Limb (tissue), 2 donors: Measurements from ENCODE around the gene SOX12.
"Not testable (repeated sequence)": the region's sequence is repeated elsewhere in the genome, so short reads cannot be mapped to it uniquely, and the experiment has no call there.

Experiments
- DNase-seq, 2 donors: peaks; one replicate each; pipeline ENCODE4 v3.0.0-alpha.2; 2016; ENCODE audit errors: extremely low spot score in 2 of 2

SOX12 gene

GRCh38 chr20:328975-329695 lies 3.8 kb downstream of the SOX12 start:
- DNase-seq: no peak

- DNase-seq: no peak
Measured at GRCh38 chr20:329851-330232, 4.5 kb downstream of the SOX12 start.

DNA sequence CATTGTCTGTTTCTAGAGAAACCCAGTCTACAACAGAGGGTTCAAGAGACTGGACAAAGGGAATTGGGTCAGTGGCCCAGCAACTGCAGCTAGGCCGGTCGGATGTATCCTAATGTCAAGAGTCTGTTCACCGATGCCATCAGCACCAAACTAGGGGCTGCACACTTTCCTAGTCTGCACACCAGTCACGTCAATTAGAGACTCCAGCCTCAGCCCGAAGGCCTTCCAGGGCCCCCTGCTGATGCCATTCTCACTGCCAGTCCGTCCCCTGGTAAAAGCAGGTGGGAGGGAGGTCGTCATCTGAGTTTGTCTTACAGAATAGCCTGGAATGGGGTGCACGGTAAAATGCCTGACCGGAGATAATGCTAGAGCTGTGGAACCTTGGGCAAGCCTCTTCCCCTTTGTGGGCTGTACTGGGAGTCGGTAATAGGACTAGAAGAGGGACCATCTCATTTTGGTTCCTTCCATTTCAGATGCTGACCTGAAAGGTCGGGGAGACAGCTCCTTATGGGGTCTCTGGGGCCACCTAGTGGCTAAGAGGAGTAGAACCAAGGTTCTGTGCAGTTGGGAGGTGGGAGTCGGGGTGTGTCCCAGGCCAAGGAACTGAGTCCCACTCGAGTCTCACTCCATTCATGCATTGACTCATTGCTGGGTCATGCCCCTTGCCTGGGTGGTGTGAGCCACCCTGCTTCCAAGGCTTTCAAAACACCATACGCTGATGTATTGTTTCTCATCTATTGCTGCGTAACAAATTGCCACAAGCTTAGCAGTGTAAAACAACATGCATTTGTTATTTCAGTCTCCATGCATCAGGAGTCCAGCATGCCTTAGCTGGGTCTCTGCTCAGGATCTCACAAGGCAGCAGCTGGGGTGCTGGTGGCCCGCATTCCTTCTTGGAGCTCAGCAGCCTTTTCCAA lies 5.1 kb downstream of the SOX12 start:
- DNase-seq: peak; percentile 64 to 75

GRCh38 chr20:334578-334977 lies 9.2 kb downstream of the SOX12 start:
- DNase-seq: no peak

GRCh38 chr20:336040-336439 lies 10.7 kb downstream of the SOX12 start:
- DNase-seq: not testable (repeated sequence)

DNA sequence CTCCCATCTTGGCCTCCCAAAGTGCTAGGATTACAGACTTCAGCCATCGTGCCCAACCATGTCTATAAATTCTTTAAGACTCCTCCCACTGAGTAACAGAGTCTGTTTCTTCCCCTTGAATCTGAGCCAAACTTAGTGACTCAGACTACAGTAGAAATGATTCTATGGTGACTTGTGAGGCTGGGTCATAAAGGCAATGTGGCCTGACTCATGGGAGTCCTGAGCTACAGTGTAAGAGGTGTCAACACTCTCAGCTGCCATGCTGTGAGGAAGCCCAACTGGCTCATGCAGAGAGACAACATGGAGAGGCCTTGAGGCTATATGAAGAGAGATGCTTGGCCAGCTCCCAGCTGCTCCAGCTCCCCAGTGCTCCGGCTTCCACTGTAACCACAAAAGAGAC lies 16.3 kb downstream of the SOX12 start:
- DNase-seq: no peak

DNA sequence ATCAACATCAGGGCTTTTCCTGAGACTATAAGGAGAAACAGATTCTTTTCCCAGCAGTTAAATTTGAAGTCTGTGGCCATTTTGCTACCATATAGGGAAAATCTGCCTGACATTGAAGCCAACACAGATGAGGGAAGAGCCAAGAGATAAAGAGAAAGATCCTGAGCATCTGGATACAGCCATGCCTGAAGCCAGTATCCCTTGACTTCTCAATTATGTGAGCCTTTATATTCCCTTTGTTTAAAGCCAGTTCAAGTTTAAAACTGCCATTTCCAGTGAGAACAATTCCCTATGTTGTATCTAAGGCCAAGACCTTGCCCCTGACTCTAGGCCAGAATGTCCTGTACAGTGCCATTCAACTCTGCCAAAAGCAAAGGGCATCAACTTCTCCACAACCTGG lies 17.8 kb downstream of the SOX12 start:
- DNase-seq: no peak

DNA sequence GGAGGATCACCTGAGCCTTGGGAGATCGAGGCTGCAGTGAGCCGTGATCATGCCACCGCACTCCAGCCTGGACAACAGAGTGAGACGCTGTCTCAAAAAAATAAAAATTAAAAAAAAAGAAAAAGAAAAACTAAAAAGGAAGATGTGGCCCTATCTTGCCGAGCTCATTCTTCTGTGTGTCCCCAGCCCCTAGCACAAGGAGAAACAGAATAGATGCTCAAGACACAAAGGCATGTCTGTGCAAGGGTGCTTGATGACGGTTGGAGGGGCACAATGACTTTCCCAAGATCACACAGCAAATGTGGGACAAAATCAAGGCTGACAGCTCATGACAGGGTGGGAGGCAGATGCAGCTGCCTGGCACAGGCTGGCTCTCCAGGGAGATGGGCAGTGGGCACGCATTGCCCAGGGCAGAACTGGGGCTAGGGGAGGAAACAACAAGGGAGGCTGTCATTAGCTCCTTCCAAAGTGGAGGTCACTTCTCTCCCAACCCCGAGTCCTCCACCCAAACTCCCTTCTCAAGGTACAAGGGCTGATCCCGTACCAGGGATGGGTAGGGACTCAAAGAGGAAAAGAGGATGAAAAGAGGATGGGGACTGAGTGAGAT lies 20.8 kb downstream of the SOX12 start:
- DNase-seq: no peak

- DNase-seq: peak; percentile 68 to 87
Measured at GRCh38 chr20:346640-347316, 21.4 kb downstream of the SOX12 start, which contains the start of gene NRSN2. TSS of gene NRSN2 (plus strand) at chr20:347111. CDS start at chr20:349644, 2,533 bp downstream.

GRCh38 chr20:347317-347639 lies 21.9 kb downstream of the SOX12 start:
- DNase-seq: no peak

DNA sequence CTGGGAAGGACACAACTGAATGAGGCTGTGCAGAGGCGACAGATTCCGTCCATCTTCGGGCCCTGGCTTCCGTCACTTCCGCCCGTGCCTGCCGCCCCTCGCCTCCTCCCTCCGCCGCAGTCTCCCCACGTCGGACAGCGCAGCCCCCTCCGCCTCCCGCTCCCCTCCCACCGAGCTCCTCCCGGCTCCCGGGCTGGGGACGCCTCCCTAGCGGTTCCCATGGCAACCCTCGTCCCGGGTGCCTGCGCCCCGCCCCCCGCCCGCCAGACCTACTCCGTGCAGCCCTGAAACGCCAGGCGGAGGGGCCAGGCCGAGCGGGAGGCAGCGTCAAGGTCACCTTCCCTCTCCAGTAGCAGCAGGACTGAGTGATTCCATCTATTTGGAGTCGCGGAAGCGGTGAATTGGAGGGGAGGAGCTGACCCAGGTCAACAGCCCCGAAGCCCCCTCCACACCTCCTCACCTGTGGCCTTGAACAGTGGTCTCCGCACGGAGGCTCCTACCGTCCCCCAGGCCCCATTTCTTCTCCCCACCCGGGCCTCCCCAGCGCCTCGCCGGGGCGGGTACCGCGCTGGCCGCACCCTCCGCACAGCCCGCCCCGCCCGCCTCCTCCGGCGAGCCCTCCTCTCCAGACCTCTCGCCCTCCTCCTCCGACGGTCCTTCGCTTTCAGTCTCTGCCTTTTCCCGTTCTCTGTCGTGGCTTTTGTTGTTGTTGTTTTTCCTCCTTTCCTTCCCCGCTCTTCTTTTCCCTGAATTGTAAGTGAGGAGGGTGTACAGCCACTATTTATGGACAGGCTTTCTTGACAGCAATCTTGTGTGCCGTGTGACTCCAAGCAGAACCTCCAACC lies 22.5 kb downstream of the SOX12 start:
- DNase-seq: peak; percentile 96 to 97

DNA sequence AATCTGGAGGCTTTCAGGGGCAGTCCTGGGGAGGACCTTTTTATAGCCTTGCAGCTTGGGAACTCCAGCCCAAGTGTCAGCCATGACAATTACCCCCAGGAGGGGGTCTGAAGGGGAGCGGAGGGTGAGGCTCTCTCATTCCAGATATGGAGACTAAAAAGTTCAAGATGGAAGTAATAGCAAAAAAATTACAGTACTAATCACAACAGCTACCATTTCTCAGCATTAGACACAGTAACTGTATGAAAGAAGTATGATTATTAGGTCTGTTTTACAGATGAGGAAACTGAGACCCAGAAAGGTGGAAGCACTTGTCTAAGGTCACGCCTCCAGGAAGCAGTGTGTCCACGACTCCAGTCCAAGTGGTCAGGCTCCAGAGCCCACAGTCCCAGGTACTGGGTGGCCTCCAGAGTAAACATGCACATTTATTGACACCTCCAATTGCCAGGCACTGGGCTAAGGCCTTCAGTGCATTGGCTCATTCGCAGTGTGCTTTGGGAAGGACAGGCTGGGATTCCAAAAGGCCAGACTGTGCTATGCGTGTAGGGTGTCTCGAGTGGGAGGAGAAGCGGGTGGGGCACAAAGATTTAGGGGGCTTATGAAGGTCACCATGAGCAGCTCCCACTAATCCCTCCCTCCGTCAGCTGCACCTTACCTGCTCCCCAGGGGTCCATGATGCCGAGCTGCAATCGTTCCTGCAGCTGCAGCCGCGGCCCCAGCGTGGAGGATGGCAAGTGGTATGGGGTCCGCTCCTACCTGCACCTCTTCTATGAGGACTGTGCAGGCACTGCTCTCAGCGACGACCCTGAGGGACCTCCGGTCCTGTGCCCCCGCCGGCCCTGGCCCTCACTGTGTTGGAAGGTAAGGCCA lies 23.9 kb downstream of the SOX12 start:
- DNase-seq: no peak

DNA sequence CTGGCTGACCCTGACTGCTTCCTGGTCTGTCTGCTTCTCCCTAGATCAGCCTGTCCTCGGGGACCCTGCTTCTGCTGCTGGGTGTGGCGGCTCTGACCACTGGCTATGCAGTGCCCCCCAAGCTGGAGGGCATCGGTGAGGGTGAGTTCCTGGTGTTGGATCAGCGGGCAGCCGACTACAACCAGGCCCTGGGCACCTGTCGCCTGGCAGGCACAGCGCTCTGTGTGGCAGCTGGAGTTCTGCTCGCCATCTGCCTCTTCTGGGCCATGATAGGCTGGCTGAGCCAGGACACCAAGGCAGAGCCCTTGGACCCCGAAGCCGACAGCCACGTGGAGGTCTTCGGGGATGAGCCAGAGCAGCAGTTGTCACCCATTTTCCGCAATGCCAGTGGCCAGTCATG lies 27.8 kb downstream of the SOX12 start:
- no peak for DNase-seq

GRCh38 chr20:354298-354977 lies 29.1 kb downstream of the SOX12 start:
- peak; percentile 85 to 89 for DNase-seq

- DNase-seq: not testable (repeated sequence)
Measured at GRCh38 chr20:356154-356553, 30.8 kb downstream of the SOX12 start.

GRCh38 chr20:356745-357144 lies 31.4 kb downstream of the SOX12 start:
- no peak for DNase-seq

GRCh38 chr20:358891-359555 lies 33.7 kb downstream of the SOX12 start:
- DNase-seq: no peak

- DNase-seq: no peak
Measured at GRCh38 chr20:361561-361960, 36.2 kb downstream of the SOX12 start.
